Activated CD4-positive, alpha-beta T cell treated with anti-CD3 and anti-CD28 coated beads, Interleukin-2, amount 50 U/mL, for 24 hours (primary cell): Measurements from ENCODE around the gene INS.
"Not testable (repeated sequence)": the region's sequence is repeated elsewhere in the genome, so short reads cannot be mapped to it uniquely, and the experiment has no call there.

Source experiments
- DNase-seq, 2 donors: peaks; one replicate each; pipeline ENCODE4 v3.0.0-alpha.2; 2020; ENCODE audit warnings: low read depth in 1 of 2, low spot score in 1 of 2

The INS gene

DNA sequence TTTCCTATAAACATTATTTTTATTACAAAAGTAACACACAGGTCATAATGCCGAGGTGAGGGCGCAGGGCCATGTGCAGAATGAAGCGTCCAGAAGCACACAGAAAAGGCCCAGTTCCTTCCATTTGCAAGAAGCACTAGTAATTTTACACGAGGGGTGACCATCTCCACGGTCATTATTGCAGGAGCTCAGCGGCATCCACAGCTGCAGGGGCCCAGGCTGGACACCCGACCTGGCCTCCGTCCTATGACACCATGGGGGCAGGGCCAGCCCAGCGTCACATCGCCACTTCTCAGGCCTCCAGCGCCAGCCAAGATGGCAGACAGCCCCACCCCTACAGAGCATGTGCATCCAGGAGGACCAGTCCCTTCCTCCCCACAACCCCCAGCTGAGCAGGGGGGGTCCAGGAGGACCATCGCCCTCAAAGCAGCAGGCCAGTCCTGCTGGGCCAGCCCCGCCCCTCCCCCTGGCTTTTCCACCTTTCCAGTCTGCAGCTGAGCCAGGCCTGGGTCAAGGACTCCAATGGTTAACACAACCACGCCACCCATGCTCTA is 25.3 kb downstream of the INS start:
- no peak for DNase-seq

DNA sequence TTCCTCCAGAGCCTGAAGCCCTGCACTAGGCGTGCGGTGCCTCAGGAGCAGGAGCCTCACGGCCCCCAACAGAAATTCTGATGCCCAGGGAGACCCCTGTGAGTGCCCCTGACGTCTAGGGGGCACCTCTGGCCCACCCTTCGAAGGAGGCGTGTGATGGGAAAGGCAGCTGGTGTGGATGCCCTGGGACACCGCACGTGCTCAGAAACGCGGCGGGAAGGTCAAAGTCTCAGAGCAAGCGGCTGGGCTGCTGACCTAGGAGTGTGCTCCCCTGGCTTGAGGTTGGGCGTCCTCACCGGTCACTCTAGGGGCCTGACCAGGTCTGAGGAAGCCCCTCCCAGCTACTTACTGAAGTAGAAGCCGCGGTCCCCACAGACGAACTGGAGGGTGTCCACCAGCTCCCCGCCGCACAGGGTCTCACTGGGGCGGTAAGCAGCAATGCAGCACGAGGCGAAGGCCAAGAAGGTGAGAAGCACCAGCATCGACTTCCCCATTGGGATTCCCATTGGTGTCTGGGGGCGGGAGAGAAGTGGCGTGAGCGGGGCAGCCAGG is 25.9 kb downstream of the INS start:
- no peak for DNase-seq

DNA sequence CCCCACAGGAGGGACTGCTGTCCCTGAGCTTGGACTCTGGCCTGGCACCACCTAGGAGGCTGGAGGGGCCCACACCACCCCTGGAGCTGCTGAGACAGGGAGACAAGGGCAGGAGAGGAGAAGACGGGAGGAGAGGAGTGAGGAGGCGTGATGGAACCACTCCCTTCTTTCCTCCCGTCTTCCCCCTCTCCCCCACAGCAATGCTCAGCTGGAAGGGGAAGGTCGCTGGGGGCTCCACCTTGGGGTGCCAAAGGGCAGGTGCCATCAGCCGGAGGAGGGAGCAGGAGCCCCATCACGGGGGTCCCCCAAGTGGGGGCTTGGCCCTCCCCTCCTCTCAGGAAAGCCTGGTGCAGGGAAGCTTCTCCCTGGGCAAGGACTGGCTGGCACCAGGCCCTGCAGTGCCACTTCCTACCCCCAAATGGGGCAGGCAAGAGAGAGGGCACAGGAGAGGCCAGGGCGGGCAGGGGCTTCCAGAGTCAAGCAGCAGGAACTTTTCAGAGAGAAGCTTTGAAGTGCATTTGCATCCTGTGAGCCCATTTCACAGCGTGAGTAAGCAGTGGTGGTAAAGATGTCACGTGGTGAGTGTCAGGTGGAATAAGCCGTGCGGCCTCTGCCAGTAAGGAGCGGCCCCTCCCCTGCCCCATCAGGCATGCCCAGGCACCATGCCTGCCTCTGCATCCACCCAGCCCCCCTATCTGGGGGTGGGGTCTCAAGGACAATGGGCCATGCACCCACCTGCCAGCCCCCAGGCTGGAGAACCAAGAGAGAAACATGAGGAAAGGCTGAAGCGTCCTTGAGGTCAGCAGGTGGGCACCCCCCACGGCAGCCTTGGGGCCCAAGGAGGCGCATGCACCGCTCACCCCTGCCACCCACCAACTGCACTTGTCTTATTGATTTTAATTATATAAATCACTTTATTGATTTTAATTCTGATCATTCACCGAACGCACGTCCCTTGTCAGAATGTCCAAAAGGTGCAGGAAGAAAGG is 26.7 kb downstream of the INS start:
- DNase-seq = no peak

DNA sequence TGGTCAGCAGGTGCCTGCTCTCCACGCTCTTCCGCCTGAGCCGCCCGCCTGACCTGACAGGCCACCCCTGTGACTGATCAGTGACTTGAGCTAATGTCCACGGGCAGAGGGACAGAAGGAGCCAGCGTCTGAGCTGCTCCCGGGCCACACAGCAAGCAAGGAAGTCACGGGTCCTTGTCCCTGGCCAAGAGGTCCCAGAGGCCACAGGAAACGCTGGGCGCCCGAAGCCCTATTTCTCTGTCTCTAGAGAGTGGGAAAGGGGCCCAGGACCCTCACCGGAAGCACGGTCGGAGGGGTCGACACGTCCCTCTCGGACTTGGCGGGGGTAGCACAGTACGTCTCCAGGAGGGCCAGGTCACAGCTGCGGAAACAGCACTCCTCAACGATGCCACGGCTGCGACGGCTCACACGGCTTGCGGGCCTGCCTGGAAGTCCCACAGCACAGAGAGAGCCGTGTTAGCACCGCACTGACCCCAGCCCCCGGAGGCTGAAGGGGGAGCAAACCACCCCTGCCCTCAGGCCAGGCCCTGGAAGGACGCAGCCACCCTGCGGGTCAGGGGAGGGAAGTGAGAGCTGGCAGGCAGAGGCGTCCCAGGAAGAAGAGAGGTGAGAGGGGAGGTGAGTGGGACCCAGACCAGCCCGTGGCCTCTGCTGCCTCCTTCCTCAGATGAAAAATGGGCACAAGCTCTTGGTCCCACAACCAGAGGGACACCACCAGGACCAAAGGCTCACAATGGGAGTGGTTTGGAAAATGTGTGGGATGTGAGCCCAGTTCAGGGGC is 27.6 kb downstream of the INS start:
- DNase-seq = no peak

DNA sequence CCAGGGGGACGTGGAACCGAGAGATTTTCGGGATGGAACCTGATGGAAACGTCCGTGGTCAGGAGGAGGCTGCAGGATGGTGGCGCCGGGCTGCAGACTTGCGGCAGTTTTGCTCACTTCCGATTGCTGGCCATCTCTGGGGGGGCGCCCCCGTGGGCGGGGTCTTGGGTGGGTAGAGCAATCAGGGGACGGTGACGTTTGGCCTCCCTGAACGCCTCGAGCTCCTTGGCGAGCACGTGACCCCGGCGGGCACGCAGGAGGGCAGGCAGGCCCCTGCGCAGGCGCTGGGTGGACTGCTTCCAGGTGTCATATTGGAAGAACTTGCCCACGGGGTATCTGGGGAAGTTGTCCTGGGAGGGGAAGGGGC is 28.2 kb downstream of the INS start:
- no peak for DNase-seq

DNA sequence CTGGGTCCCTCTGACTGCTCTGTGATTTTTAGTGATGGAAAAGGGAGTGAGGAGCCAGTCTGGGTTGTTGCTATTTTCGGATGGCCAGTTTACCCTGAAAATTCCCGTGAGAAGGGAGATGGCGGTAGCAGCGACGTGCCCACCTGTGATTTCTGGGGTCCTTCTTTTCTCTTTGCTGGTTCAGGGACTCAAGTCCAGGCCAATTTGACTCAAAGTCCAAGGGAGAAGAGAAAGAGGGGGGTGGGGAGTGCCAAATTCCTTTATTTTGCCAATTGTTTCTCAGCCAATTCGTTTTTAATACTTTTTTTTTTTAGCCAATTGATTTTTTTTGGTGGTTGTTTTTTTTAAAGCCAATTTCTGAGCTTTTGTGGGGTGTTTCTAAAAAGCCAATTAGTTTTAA is 28.8 kb downstream of the INS start:
- no peak for DNase-seq

DNA sequence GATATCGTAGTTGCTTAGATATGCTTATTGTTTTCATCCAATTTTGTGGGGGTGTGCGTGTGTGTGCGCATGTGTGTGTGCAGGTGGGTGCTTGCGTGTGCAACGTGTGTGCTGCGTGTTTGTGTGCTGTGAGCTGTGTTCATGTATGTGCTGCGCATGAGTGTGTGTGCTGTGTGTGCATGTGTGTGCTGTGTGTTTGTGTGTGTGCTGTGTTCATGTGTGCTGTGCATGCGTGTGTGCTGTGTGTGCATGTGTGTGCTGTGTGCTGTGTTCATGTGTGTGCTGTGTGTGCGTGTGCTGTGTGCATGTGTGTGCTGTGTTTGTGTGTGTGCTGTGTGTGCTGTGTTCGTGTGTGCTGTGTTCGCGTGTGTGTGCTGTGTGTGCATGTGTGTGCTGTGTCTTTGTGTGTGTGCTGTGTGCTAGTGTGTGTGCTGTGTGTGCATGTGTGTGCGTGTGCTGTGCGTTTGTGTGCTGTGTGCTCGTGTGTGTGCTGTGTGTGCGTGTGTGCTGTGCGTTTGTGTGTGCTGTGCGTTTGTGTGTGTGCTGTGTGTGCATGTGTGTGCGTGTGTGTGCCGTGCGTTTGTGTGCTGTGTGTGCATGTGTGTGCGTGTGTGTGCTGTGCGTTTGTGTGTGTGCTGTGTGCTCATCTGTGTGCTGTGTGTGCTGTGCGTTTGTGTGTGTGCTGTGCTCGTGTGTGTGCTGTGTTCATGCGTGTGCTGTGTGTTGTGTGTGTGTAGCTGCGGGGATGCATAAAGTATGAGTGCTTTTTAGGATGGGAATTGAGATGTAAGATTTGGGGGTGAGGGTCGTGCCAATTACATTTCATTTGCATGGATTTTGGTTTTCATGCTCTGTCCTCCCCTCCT is 29.4 kb downstream of the INS start:
- no peak for DNase-seq

DNA sequence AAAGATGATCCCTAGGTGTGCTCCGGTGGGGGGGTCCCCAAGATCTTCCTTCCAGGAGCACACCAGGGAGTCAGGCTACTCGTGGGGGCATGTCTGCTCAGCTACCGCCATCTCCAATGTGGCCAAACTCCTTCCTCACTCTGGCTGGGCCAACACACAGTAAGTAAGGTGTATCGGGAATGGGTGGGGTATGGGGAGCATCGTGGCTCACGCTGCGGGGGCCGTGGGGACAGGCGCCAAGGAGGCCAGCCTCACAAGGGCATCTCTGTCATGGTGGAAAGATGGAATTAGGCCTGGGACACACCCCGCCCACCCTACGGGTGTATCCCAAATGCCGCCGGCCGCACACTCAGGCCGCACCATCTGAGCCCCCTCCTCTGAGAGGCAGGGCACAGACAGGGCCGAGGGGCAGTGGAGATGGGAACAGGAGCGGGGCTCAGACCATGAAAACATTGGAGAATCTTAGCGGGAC is 30.1 kb downstream of the INS start:
- DNase-seq = no peak

DNA sequence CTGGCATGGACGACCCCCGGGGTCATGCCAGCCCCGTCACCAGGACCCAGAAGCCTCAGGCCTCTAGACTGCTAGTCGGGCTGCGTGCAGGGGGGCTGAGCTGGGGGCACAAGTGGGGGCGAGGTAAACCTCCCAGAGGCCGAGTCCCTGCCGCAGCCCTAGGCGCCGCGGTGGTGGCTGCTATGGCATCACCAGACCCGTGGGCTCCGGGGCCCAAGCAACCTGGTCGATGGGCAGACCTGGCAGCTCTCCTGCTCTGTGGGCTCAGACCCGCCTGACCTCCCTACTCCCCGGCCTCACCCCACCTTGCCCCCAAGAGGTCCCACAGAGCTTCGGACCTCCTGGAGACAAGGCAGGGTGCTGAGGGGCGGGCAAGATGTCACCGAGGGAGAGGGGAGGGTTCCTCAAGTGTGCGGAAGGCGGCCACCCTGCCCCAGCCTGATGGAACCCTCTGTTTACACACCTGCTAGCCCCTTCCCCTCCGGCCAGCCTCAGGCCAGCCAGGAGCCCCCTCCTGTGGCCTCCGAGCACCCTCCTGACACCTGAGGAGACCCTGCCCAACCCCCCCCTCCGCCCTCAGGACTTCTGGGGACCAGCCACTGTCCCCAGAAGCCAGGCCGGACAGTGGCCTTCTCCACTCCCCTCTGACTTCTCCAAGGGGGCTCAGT is 31.2 kb downstream of the INS start:
- DNase-seq = no peak

DNA sequence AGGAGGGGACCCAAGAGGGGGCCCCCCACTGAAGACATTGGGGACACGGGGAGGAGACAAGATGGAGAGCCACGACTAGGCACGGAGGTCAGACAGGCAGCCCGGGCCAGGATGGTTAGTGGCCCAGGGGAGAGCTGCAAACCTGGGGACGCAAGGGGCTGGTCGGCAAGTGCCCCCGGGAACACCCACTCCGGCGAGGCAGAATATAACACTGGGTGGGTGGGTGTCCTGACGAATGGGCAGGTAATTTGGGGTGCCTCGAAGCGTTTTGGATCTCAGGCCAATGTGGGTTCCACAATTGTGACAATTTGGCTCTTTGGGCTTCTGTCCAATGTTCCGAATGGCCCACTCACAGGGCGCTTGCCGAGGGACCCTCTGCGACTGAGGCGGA is 31.7 kb downstream of the INS start:
- no peak for DNase-seq

DNA sequence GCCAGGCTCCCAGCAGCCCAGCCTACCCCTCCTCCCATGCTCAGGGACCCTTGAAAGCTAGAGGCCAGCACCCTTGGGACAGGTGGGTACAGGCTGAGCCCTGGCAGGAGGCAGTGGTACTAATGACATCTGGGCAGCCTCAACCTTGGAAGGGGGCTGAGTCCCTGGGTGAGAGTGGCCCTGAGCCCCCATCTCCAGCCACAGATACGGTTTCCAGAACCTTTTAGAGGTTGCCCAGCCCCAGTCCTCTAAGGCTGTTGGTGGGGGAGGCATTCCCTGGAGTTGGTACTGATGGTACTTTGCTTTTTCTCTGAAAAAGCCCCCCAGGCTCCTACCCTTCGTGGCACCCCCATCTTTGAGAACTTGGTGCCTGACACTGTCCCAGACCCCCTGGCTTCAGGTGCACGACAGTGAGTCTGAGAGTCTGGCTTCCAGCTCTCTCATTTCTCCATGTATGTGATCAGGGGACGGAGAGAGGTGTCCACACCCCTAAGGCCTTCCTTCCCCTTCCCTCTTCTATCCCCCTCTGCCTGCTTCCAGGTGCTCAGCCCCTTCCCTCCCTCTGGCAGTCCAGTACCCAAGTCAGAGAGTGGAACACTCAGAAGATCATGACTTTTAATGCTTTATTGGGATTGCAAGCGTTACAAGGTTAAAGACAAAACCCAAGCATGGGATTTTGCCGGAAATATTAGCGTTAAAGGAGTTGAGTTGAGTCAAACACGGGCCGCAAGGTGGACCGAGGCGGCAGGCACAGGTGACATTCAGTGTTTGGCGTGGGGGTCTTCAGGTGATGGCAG is 32.3 kb downstream of the INS start:
- DNase-seq = no peak

DNA sequence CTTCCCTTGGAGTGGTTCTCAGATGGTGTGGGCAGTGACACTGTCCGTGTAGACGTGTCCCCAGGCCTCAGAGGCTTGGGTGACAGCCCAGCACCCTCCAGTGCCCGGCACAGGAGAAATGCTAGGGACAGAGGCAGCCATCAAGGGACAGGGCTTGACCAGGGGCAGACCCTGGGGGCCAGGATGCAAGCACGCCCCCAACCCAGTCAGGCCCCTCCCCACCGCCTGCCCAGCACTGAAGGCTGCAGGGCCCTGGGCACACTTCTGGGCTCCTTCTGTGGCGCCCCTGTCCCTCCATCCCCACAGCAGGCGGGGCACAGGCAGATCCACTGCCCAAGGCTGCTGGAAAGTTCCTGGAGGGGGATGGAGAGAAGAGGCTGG is 32.9 kb downstream of the INS start:
- DNase-seq = no peak

DNA sequence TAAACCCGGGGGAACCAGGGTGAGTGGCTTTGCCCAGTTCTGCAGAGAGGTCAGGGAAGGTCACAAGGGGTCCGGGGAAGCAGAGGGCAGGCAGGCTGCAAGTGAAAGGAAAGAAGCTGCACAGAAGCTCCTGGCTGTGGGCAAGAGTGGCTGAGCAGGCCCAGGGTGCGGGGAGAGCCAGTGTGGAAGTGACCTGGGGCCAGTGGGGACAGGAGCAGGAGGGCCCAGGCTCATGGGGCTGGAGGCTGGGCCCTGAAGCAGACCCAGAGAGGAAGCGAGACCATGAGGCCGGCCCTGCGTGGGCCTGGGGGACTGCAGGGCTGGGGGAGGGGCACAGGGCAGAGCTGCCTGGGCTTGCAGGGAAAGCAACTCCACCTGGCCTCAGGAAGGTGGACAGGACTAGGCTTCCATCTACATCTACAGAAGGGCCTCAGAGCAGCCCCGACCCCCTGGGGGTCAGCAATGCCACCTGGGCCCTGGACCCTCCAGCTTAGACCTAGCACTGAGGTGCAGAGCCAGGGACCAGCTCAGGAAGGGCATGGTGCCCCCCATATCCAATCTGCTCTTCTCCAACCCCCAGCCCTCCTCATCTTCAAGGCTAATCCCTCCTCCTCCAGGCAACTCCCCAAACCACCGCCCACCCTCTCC is 33.4 kb downstream of the INS start:
- no peak for DNase-seq

DNA sequence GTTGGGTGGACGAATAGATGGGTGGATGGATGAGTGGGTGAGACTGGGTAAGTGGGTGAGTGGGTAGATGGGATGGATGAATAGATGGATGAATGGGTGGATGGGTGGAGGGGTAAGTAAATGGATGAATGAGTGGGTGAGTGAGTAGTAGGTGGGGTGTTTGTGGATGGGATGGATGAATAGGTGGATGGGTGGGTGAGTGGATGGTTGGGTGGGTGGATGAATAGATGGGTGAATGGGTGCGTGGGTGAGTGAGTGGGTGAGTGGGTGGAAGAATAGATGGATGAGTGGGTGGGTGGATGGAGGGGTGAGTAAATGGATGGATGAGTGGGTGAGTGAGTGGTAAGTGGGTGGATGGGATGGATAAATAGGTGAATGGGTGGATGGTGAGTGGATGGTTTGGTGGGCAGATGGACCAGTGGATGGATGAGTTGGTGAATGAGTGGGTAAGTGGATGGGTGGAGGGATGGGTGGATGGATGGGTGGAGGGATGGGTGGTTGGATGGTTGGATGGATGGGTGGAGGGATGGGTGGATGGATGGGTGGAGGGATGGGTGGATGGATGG is 34.4 kb downstream of the INS start:
- no peak for DNase-seq

DNA sequence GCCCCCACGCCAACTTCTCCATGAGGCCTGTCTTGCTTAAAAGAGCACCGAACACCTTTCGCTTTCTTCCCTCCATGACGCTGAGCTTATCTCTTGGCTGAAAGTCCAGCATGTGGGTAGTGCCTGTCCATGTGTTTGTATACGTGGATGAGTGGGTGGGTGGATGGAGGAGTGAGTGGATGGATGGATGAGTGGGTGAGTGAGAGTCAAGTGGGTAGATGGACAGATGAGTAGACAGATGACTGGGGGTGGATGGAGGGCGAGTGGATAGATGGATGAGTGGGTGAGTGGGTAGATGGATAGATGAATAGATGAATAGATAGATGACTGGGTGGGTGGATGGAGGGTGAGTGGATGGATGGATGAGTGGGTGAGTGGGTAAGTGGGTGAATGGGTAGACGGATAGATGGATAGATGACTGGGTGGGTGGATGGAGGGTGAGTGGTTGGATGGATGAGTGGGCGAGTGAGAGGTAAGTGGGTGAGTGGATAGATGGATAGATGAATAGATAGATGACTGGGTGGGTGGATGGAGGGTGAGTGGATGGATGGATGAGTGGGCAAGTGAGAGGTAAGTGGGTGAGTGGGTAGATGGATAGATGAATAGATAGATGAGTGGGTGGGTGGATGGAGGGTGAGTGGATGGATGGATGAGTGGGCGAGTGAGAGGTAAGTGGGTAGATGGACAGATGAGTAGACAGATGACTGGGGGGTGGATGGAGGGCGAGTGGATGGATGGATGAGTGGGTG is 36.1 kb downstream of the INS start:
- not testable (repeated sequence) for DNase-seq

DNA sequence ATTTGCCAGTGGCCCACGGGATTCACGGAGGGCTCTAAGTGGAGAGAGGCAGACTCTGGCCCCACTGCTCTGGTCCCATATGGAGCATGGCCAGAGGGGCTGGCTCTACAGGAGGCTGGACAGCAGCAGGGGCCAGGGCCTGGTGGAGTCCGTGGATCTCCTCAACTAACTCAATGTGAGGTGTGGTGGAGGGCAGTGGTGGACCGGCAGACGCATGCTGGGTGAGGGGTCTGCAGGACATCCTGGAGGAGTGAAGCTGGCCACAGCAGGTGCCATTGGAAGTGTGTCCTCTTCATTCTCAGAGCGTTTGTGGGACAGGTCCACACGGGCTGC is 37.4 kb downstream of the INS start:
- no peak for DNase-seq

DNA sequence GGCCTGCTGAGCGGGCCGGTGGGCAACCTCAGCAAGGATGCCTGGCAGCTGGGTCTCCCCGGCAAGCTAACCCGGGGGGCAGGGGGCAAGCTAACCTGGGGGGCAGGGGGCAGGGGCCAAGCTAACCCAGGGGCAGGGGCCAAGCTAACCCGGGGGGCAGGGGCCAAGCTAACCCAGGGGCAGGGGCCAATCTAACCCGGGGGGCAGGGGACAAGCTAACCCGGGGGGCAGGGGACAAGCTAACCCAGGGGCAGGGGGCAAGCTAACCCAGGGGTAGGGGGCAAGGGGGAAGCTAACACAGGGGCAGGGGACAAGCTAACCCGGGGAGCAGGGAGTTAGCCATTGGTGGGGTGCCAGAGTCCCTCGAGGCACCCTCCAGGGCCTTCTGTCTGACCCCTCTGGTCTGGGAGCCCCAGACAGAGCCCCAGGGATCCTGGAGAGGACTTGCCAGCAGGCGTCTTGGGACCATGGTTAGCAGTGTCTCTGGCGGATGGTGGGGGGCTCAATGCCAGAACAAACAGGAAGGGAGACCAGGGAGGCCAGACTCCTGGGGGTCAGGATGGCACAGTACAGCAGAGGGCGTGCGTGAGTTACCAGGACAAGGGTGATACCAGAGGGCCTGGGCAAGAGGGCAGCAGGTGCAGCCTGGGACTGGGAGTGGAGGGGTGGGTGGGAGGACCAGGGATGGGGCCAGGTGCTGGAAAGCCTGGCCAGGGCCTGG is 37.9 kb downstream of the INS start:
- no peak for DNase-seq
